Calu3 (cell line): ENCODE measurements around the gene ZNF407. TPM values are rescaled to one million over a fixed set of nuclear protein-coding genes. Genes with fewer than 3 reads are reported as not detected.

Experiments
- BruUV-seq: library from RNA; stranded (reverse); fragments of 400-500 nt; replicated peaks from 2 replicates; lab custom pipeline; 2021; lab: Mats Ljungman, UMichigan
- CTCF ChIA-PET: fragments of 300-600 bp; sonication (Branson Sonifier 250); formaldehyde crosslinking; loops from one replicate; lab custom pipeline; 2022; ENCODE audit warnings: antibody characterized with exemption; lab: Charles Lee
- DNase-seq: peaks from one replicate; pipeline ENCODE4 v3.0.0; 2022
- H3K27ac Mint-ChIP-seq: one replicate; pipeline ENCODE4 v1.8.0; 2022; ENCODE audit warnings: mixed read lengths; ENCODE audit not compliant: unreplicated experiment
- H3K27me3 Mint-ChIP-seq: one replicate; pipeline ENCODE4 v1.8.0; 2022; ENCODE audit warnings: mixed read lengths; ENCODE audit not compliant: unreplicated experiment
- H3K36me3 Mint-ChIP-seq: one replicate; pipeline ENCODE4 v1.8.0; 2022; ENCODE audit warnings: mild to moderate bottlenecking, moderate library complexity, mixed read lengths; ENCODE audit not compliant: insufficient read depth, unreplicated experiment
- H3K4me1 Mint-ChIP-seq: one replicate; pipeline ENCODE4 v1.8.0; 2022; ENCODE audit warnings: mild to moderate bottlenecking, low read depth, mixed read lengths; ENCODE audit not compliant: unreplicated experiment
- H3K4me3 Mint-ChIP-seq: one replicate; pipeline ENCODE4 v1.8.0; 2022; ENCODE audit warnings: mild to moderate bottlenecking, low read depth, moderate library complexity, mixed read lengths; ENCODE audit not compliant: unreplicated experiment
- H3K9me3 Mint-ChIP-seq: one replicate; pipeline ENCODE4 v1.8.0; 2022; ENCODE audit warnings: low read depth, mixed read lengths; ENCODE audit not compliant: unreplicated experiment
- intact Hi-C: fragments of 100-400 bp; cut with micrococcal nuclease; formaldehyde crosslinking; loops from one replicate; pipeline ENCODE4 v1.10.0; 2022; ENCODE audit not compliant: unreplicated experiment
- total RNA-seq: library from RNA; stranded (reverse); gene quantifications from 2 replicates; pipeline ENCODE4 v1.2.3, GENCODE V29; 2022
- TF ChIP-seq, protein P1 (sequence below): fragments of 200-600 bp; IDR thresholded peaks from one replicate; pipeline ENCODE4 v1.8.0; 2022; ENCODE audit warnings: antibody characterized with exemption; ENCODE audit not compliant: unreplicated experiment

The ZNF407 gene
- total RNA-seq, 1 experiment from 2014 or later = 17.4 TPM

DNA sequence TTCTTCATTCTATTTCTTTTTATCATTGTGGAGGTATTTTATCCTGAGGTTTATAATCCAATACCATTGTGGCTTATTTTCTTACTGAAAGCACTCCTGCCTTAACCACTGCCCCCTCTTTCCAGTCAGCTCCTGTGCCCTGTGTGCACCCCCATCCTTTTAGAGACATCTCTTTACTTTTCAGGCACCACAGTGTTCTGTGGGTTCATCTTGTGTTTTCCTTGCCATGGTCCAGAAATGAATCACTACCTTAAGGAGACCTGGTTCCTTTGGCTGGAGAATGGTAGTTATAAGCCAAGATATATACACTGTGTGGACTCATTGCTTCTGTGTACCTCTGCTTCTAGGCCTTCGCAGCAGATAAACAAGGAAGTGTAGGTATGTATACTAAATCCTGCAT, 332.9 kb downstream of the ZNF407 start:
- Mint-ChIP-seq H3K9me3 (no peaks in the 10 kb centered on the region), H3K4me3 (no peak overlapping the region), H3K36me3 (no peaks in the 10 kb centered on the region), H3K27ac (no peak overlapping the region), H3K27me3 (no peaks in the 10 kb centered on the region), H3K4me1 (no peaks in the 10 kb centered on the region)
- DNase-seq = no peak
- BruUV-seq = no TSS peak
- intact Hi-C loops = no loop called here
- TF ChIP-seq, protein P1, sequence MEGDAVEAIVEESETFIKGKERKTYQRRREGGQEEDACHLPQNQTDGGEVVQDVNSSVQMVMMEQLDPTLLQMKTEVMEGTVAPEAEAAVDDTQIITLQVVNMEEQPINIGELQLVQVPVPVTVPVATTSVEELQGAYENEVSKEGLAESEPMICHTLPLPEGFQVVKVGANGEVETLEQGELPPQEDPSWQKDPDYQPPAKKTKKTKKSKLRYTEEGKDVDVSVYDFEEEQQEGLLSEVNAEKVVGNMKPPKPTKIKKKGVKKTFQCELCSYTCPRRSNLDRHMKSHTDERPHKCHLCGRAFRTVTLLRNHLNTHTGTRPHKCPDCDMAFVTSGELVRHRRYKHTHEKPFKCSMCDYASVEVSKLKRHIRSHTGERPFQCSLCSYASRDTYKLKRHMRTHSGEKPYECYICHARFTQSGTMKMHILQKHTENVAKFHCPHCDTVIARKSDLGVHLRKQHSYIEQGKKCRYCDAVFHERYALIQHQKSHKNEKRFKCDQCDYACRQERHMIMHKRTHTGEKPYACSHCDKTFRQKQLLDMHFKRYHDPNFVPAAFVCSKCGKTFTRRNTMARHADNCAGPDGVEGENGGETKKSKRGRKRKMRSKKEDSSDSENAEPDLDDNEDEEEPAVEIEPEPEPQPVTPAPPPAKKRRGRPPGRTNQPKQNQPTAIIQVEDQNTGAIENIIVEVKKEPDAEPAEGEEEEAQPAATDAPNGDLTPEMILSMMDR = no peak
- CTCF ChIA-PET = no interaction called here

DNA sequence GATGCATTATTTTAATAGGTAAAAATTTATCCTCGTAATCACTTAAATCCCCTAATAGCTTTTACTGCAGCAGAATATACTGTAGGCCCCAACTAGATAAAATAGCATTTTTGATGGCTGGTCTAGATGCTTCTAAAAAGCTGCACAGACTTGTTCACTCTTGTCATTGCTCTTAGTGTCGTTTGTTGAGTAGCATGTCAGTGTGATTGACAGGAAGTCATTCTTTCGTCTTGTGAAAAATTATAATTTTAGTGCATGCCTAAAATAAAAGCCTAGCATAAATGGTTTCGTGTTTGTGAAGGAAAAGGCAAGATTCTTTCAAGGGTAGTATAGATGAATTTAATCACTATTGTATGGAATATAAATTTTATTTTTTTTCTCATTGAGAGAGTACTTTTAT, 336.3 kb downstream of the ZNF407 start:
- Mint-ChIP-seq H3K4me3 (no peak overlapping the region), H3K36me3 (no peaks in the 10 kb centered on the region), H3K9me3 (no peaks in the 10 kb centered on the region), H3K27me3 (no peaks in the 10 kb centered on the region), H3K4me1 (no peaks in the 10 kb centered on the region), H3K27ac (no peak overlapping the region)
- intact Hi-C loops = no loop called here
- TF ChIP-seq, protein P1 = no peak
- CTCF ChIA-PET = no interaction called here
- no peak for DNase-seq
- BruUV-seq = no TSS peak

DNA sequence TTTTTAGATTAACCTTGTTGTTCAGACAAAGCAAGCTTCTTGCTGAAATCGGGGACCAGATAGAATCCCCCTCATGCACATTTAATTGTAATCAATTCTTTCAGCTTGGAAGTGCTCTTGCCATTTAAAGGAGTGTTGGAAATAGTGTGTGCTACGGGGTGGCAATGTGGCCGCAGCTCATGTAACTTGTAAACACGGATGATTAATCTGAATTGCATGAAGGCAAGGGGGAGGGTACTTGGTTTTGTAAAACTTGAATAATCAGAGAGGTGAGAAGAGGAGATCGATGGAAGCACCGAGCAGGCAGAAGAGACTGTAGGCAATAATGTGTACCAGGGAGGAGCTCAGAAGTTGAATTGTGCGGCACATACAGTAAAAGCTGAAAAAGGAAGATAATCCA, 337.8 kb downstream of the ZNF407 start:
- Mint-ChIP-seq H3K4me3 (no peak overlapping the region), H3K9me3 (no peaks in the 10 kb centered on the region), H3K36me3 (no peaks in the 10 kb centered on the region), H3K27me3 (no peaks in the 10 kb centered on the region), H3K27ac (no peak overlapping the region), H3K4me1 (peaks cover 6% of the 10 kb centered on the region)
- TF ChIP-seq, protein P1 = no peak
- CTCF ChIA-PET = no interaction called here
- intact Hi-C loops = no loop called here
- BruUV-seq = no TSS peak
- DNase-seq = no peak

DNA sequence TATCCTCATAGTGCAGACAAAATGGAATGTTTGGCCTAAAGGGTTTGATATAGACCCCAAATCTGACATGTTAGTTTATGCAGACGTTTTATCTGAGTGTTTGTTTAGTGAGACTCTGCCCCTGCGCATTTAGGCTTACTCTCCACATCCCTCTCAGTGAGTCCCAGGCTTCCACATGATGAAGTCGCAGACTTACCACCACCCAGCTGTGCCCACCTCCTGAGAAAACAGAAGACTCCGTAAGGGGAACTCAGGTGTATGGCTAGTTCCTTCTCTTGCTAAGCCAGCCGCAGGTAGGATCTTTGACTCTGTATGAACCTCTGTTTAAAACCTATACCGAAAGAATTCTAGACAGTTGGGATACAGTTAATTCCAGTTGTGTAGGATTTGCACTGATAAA, 338.7 kb downstream of the ZNF407 start:
- no peaks in the 10 kb centered on the region for H3K36me3 Mint-ChIP-seq
- intact Hi-C loops = no loop called here
- H3K4me3 Mint-ChIP-seq = no peak overlapping the region
- CTCF ChIA-PET = no interaction called here
- H3K9me3 Mint-ChIP-seq = no peaks in the 10 kb centered on the region
- TF ChIP-seq, protein P1 = no peak
- no peak for DNase-seq
- H3K4me1 Mint-ChIP-seq = peaks cover 7% of the 10 kb centered on the region
- no peak overlapping the region for H3K27ac Mint-ChIP-seq
- no peaks in the 10 kb centered on the region for H3K27me3 Mint-ChIP-seq
- no TSS peak for BruUV-seq
